HG02973 (cell line): Measurements from ENCODE around the gene EFCAB13.

Experiments
- ATAC-seq: cut with Tn5 transposase; IDR thresholded peaks from one replicate; pipeline ENCODE4 v1.9.1; 2021; ENCODE audit warnings: moderate library complexity; ENCODE audit not compliant: unreplicated experiment

EFCAB13 gene

DNA sequence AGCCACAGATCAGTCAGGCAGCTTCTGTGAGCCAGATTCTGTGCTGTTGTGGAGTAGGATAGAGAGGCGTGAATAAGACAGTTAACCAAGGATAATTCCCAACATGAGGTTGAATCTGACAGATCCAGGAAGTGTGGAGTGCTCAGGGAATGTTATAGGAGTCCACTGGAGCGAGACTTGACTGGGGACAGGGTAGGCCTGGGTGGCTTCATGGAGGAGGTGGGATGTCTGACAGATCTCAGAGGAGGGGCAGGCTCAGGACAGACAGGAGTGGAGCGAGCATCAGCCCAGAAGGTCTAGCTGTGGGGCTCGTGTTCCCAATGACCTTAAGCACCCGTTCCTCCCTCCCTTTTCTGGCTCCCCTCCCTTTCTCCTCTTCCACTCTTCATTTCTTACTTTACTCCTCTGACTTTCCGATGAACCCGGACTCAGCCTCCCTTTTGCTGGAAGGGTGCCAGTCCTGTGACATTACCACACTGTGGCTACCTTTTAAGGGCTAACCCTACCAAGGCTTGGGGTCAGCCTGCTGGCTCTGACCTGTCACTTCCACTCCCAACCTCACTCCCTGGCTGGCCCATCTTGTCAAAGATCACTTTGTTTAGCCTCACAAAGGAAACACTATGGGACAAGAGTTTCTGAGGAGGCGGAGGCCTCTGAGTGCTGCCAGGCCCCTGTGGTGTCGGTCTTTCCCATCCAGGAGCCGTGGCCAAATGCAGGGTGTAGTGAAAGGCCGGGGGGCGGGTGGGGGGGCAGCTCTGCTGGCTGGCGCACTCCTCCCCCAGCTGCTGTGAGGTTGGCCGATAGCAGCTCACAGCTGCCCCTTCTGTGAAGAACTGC is 28.5 kb upstream of the EFCAB13 start:
- ATAC-seq: no peak

DNA sequence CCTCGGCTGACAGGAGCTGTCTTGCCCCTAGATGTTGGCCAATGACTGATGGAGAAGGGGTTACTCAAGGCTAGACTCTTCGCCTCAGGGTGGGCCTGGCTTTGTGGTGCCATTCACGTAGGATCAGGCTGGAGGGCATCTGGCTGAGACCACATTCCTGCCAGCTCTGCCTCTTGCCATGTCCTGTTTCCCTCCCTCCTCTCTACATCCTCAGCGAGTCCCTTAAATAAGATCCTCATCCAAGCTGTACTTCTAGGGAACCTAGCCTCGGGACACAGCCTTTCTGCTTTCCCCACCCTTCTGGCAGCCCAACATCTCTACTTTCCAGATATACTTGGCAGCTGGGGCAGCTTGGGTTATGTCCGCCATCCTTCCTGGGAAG is 27.9 kb upstream of the EFCAB13 start:
- no peak for ATAC-seq

DNA sequence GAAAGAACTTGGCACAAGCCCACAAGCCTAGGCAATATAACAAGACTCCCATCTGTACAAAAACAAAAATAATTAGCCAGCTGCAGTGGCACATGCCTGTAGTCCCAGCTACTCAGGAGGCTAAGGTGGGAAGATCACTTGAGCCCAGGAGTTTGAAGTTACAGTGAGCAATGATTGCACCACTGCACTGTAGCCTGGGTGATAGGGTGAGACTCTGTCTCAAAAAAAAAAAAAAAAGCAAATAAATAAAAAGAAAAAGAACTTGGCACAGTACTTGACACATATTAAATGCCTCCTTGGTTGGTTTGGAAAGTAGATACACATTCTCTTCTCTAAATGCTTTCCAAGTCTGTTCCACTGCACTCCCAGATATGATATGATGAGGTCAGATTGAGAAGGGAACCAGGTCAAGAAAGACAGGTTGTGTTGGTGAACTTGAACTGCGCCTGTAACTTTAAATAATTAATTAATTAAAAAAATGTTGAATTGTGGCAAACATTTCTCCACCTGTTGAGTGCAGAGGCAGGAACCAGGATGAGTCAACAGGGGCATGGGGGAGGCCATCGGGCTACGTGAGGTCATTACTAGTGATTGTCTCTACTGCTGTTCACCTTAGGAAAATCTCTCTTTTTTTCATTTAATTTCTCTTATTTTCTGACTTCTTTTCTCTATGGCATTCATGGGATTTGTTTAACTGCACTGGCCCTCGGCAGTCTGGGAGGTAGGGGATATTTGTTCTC is 25.9 kb upstream of the EFCAB13 start:
- no peak for ATAC-seq

DNA sequence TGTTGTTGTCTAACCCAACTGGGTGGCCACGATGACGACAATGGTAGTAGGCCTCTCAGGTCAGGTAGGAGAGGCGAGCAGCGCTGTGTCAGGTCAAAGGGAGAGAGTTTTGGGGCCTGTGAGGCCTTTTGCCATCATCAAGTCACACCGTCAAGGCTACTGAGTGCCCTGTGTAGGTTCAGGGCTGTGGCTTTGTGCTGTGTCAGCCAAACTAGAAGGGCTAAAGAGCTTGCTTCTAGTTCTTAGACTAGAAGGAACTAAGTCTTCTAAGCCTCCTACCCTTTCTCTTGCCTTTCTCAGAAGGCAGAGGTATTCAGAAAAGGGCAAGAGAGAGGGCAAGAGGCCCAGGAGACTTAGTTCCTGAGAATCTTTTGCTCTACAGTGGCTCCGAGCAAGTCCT is 25.0 kb upstream of the EFCAB13 start:
- no peak for ATAC-seq

DNA sequence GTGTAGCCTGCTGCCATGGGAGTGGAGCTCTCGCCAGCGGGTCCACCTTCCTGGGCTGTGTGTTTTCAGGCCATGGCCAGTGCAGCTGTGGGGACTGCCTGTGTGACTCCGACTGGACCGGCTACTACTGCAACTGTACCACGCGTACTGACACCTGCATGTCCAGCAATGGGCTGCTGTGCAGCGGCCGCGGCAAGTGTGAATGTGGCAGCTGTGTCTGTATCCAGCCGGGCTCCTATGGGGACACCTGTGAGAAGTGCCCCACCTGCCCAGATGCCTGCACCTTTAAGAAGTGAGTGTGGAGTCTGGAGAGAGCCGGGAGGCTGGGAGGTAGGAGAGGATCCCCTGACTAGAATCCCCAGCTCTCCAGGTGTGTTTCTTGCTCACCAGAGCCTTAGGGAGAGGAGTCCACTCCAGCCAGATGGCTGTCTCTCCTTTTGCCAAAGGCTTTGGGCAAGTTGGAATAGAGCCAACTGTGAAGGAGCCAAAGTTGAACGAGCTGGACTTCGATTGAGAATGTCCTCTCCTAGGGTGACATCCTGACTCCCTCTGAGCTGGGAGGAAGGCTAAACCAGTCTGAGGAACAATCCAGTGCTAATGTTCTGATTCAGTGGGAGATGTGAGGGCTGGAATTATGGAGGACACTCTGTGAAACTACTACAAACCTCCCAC is 24.4 kb upstream of the EFCAB13 start:
- ATAC-seq: no peak

DNA sequence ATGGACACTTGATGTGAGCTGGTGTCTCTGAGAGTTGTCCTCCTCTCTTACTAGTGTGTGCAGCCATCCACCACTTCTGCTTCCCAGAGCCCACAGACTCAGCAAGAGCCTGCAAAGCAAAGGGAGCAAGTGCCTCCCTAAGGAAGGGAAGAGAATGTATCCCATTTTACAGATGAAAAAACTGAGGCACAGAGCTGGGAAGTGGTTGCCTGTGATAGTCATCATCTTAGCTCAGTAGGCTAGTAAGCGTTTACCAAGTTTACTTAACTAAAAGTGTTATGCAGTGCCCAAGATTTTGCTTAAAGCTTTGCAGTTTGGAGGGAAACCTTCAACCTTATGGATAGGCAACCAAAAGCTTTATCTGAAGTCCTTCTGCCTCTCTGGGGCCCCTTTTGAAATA is 23.0 kb upstream of the EFCAB13 start:
- ATAC-seq: no peak

DNA sequence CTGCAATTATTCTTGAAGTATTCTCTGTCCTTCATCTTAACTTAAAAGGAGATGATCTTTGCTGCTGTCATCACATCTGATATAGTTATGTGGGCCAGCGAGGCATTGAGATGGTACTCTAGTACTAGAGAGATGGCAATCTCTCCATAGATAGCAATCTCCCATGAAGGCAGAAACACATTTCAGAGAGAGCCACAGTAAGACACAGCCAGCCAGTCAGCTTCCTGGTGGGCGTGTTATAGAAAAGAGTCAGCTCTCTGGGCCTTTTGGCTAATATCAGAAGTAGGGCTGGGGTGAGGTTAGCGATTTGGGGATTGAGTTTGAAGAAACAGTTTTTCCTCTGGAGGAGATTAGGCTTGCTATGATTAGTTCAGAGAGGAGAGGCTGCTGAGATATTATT is 22.6 kb upstream of the EFCAB13 start:
- ATAC-seq: no peak

DNA sequence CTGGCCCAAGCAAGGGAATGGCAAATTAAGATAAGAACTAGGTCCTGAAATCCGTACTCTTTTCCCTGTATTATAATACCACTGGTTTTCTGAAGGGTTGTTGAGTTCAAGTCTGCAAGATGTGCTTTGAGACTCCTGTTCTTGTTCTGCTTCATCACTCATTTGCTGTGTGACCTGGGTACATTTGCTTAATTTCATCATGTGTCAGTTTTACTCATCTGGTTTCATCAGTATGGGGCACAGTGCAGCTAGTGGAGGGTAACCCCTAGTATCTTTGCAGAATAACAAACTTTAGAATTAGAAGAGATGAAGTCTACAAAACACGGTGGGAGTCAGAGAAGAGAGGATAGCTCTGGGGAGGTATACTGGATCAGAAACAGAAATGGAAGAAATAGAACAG is 21.9 kb upstream of the EFCAB13 start:
- ATAC-seq: no peak

DNA sequence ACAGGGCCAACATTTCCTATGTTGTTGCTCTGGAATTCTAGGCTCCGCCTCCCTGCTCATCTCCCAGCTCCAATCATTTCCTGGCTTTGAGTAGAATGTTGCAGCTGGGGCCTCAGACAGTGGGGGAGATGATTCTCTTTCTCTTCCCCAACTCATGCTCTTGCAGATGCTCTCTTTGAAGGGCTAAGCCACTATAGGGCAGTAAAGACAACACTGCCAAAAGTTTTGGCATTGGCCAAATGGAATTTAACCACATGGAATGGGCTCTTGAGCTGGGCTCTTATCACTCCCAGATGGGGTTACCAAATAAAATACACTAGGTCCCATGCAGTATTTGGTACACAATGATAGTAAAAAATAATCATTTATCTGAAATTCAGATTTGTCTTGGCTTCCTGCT is 19.6 kb upstream of the EFCAB13 start:
- ATAC-seq: no peak

DNA sequence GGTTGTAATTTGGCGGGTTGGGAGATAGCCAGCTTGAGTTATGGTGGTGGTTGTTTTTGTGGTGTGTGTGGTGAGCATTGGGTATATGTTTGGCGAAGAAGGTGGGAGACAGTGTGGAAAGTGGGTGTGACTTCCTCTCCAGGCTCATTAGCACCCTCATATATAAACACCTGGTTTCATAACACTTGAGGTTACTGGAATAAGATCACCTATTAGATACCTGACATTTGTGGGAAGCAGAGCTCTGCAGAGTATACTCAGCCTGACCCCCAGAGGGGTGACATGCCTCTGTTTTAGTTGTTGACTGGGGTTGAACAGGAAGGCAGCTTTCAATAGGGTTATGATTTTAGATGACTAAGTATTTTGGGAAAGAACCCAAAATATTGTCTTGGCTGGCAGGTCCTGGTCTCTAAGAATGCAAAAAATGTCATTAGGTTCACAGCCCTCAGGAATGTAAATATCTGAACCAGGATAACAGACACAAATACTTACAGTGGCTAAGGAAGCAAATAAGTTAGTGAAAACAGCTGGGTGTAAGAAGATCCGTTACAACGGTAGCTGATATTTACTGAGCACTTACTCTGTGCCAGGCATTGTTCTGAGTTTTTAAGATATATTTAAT is 18.3 kb upstream of the EFCAB13 start:
- ATAC-seq: no peak

DNA sequence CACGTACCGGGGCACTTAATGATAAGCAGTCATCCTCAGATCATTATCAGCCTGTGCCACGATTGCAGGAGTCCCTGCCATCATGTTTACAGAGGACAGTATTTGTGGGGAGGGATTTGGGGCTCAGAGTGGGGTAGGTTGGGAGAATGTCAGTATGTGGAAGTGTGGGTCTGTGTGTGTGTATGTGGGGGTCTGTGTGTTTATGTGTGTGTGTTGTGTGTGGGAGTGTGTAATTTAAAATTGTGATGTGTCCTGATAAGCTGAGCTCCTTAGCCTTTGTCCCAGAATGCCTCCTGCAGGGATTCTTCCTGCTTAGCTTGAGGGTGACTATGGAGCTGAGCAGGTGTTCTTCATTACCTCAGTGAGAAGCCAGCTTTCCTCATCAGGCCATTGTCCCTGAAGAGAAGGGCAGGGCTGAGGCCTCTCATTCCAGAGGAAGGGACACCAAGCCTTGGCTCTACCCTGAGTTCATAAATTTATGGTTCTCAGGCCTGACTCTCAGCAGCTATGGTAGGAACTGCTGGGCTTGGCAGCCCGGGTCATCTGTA is 13.5 kb upstream of the EFCAB13 start:
- no peak for ATAC-seq

DNA sequence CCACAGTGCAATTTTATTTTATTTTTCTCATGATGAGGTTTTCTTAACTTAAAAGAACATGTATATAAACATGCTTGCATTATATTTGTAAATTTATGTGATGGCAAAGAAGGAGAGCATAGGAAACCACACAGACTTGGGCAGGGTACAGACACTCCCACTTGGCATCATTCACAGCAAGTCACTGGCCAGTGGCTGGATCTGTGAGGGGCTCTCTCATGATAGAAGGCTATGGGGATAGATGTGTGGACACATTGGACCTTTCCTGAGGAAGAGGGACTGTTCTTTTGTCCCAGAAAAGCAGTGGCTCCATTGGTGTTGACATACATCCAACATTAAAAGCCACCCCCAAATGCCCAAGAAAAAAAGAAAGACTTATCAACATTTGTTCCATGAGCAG is 12.3 kb upstream of the EFCAB13 start:
- no peak for ATAC-seq

DNA sequence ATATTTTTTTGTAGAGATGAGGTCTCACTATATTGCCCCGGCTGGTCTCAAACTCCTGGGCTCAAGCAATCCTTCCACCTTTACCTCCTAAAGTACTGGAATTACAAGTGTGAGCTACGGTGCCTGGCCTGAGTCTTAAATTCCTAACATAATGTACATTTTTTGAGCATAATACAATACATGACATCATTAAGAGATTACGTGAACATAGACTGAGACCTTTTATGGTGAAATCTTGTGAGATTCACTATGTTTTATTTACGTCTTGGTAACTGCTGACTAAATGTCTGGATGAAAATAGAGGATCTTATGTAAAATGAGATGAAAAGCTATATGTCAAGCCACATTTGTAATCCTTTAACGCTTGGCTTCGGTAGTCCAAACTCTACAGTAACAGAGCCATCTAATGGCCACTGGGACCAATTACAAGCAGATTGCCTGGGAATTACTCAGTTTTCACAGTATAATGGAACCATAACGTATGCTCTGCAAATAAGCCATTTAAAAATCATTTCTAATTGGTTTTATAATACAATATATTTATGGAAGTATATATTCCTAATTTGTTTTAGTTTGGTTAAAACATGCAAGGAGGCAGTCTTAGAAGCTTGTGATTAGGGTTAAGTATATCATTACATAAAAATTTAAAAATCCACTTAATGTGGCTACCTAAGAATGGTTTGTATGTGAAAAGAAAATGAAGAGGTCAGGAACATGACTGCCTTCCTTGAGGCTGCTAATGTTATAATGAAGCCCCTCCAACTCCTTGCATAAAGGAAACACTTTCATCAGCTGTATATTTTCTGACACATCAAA is 8.1 kb upstream of the EFCAB13 start:
- ATAC-seq: no peak

DNA sequence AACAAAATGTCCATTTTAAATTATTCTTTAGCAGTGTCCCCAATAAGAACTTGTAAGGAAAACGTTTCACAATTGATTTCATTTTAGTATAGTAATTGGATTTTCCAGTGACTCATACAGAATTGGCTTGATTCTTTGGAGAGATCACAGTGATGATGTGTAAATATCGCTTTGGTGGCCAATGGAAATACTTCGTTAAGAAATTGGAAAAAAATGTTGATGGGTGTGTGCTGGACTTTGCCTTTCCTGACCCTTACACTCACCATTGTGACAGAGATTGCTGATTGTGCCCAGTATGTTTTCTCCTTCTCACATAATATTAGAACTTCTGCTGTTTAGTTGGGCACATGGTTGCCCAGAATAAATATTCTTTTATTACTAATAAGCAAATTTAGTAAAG is 7.4 kb upstream of the EFCAB13 start:
- no peak for ATAC-seq

DNA sequence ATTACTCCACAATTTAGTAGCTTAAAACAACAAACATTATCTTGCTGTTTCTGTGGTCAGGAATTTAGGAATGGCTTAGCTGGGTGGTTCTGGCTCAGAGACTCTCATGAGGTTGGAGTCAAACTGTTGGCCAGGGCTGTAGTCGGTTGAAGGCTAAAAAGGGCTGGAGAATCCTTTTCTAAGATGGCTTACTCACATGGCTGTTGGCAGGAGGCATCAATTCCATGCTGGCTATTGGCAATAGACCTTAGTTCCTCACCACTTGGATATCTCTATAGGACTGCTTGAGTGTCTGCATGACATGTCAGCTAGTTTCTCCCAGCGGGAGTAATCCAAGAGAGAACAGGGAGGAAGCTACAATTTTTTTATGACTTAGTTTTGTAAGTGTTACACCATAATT is 6.6 kb upstream of the EFCAB13 start:
- no peak for ATAC-seq

DNA sequence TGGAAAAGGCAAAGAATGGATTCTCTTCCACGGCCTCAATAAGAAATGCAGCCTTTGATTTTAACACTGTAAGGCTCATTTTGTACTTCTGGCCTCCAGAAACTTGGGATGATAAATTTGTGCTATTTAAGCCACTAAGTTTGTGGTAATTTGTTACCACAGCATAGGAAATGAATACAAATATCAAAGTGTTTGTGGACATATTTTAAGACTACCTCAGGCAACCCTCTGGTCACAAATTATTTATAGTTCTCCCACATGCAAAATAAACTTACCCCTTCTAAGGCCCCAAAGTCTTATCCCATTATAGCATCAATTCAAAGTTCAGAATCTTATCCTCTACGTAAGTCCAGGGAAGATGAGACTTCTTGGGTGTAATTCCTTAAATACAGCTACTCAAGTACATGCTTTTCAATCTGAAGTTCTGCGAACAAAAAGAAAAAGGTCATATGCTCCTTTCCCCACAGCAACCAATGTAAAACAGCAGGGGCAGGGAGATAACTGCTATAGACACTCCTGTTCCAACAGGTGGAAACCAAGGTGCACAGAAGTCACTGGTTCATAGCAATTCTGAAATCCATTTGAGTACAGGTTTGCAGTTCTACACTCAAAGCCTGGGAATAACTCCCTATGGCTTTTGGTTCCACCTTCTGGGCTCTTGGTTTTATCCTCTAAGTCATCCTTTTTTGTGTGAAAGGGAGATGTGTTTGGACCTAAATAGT is 5.4 kb upstream of the EFCAB13 start:
- no peak for ATAC-seq

DNA sequence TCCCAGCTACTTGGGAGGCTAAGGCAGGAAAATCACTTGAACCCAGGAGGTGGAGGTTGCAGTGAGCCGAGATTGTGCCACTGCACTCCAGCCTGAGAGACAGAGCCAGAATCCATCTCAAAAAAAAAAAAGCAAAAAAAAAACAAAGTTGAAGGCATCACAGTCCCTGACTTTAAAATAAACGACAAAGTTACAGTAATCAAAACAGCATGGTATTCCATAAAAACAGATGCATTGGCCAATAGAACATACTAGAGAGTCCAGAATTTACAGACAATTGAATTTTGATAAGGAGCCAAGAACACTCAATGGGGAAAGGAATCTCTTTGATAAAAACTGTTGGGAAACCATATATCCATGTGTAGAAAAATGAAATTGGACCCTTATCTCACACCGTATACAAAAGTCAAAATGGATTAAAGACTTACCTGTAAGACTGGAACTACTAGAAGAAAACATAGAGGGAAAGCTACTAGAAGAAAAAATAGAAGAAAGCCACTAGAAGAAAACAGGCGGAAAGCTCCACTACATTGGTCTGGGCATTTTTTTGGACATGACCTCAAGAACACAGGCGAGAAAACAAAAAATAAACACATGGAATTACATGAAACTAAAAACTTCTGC is 2.8 kb upstream of the EFCAB13 start:
- no peak for ATAC-seq

DNA sequence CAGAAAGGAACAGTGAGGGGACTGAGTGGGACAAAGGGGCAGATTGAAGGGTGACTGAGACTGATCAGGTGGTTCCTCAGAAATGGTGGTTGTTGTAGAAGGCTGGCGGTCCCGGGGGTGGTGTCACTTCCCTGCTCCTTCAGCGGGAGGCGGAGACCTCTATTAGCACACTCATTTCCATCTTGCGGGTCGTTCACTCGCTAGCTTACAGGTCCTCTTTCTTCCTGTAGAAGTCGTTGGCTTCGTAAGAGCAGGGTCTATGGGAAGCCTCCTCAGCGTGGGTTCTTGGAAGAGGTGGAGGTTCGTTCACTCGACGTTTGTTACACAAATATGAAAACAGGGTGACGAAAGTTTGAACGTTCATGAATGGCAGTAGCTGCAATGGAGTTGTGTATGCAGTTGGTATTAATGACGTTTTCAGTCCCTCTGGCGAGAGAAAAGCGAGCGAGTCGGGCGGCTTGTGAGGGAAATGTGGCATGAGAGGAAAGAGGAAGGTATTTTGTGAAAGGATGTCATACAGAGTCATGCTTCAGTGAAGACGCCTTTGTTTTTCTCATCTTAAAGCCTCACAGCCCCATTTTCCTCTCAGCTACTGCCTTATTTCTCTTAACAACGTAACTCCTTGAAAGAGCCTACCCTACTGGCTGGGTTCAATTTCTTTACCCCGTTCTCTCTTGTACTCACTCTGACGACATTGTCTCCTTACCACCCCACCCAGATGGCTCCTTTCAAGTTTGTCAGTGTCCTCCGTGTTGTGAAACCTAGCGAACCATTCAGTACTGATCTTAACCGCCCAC is 667 bp downstream of the EFCAB13 start:
- peak; percentile 28 for ATAC-seq

DNA sequence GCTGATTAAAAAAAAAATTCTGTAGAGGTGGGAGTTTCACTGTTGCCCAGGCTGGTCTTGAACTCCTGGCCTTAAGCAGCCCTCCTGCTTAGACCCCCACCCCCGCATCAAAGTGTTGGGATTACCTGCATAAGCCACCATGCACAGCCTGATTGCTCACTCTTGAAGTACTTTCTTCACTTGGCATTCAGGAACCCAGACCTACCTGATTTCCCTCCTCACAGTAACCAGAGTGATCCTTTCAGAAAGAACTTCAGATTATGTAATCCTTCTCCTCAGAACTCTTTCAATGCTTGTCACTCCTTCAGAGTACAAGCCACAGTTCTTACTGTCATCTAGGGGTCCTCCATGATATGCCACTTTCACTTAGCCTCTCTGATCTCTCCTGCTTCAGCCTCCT is 1.4 kb downstream of the EFCAB13 start:
- ATAC-seq: no peak
